ENCODE data around the gene HS2ST1. TPM values are rescaled to one million over a fixed set of nuclear protein-coding genes. Genes with fewer than 3 reads are reported as not detected.

Gene HS2ST1
- total and polyA plus RNA-seq, 2 donors (not counting 3 experiments of a cell fraction or from before 2014, with no cell fraction given) = 5.5 to 31.2 TPM

DNA sequence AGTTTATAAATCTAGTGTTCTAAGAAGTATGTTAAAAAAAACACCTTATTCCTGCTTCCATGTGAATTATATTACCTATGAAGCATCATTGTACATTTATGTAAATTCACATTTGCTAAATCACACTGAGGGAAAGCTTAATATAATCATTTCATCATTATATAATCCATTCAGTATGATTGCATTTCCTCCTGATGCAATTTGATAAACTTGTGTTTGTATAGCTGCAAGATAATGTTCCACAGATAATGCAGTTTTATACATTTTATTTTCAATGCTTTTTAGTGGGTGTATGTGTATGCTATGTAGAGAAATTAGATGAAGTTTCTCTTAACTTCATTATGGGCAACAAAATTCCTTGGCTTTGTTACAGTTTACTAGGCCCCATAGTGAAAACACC is 79.6 kb downstream of the HS2ST1 start:
- peaks cover 10% of the 10 kb centered on the region for H3K4me1 ChIP-seq (ENCODE audit: control insufficient read depth, extremely low read depth, insufficient read depth, low read length)
- FAIRE-seq (no peak), DNase-seq (ENCODE audit: low read depth, low spot score) (no peak)
- intact Hi-C loops (cut with micrococcal nuclease) = no loop called here
- no peak overlapping the region for H3K4me2 ChIP-seq (ENCODE audit: insufficient read depth, low read length)
- H4K20me1 ChIP-seq (replicated peaks; ENCODE audit: control insufficient read depth, extremely low read depth, insufficient read depth, low read length) = no peaks in the 10 kb centered on the region
- CTCF ChIA-PET = interaction anchor here (1.4 to 3.6 kb wide), 3 partner anchors 8 to 90 kb away, joined by 3 to 15 read pairs (median 6); no protein-coding TSS in a partner anchor
- H3K9me1 ChIP-seq (replicated peaks; ENCODE audit: control insufficient read depth, extremely low read depth, insufficient read depth, low read length) = no peaks in the 10 kb centered on the region
- TF ChIP-seq JUN (IDR thresholded peaks at IDR 0.05; ENCODE audit: borderline replicate concordance, insufficient read depth, insufficient read length, low read depth) (no peak), MYC (IDR thresholded peaks at IDR 0.05; ENCODE audit: low read depth, low read length) (no peak), EZH2 (IDR thresholded peaks at IDR 0.05; ENCODE audit: borderline replicate concordance, low read depth, low read length, severe bottlenecking) (no peak), POLR2AphosphoS5 (IDR thresholded peaks at IDR 0.05; ENCODE audit: insufficient read depth, low read depth, low read length) (no peak), GATA2 (IDR thresholded peaks at IDR 0.05; ENCODE audit: insufficient read depth, insufficient read length, low read depth, low read length) (no peak), POLR2A (IDR thresholded peaks at IDR 0.05; ENCODE audit: low read depth, low read length) (no peak), FOS (IDR thresholded peaks at IDR 0.05; ENCODE audit: borderline replicate concordance, insufficient read depth, low read length) (no peak)
- TF ChIP-seq, protein P1, sequence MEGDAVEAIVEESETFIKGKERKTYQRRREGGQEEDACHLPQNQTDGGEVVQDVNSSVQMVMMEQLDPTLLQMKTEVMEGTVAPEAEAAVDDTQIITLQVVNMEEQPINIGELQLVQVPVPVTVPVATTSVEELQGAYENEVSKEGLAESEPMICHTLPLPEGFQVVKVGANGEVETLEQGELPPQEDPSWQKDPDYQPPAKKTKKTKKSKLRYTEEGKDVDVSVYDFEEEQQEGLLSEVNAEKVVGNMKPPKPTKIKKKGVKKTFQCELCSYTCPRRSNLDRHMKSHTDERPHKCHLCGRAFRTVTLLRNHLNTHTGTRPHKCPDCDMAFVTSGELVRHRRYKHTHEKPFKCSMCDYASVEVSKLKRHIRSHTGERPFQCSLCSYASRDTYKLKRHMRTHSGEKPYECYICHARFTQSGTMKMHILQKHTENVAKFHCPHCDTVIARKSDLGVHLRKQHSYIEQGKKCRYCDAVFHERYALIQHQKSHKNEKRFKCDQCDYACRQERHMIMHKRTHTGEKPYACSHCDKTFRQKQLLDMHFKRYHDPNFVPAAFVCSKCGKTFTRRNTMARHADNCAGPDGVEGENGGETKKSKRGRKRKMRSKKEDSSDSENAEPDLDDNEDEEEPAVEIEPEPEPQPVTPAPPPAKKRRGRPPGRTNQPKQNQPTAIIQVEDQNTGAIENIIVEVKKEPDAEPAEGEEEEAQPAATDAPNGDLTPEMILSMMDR (IDR thresholded peaks at IDR 0.05; ENCODE audit: extremely low read depth in 1 of 2, insufficient read depth in 1 of 2, low read depth in 1 of 2, low read length in 2 of 2) = no peak
- TF ChIP-seq, protein P2, sequence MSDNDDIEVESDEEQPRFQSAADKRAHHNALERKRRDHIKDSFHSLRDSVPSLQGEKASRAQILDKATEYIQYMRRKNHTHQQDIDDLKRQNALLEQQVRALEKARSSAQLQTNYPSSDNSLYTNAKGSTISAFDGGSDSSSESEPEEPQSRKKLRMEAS (IDR thresholded peaks at IDR 0.05; ENCODE audit: insufficient read depth, insufficient read length) = no peak
- no TSS peak for BruUV-seq (replicated peaks)
- H3K27me3 ChIP-seq (ENCODE audit: control insufficient read depth in 2 of 2, insufficient read depth in 2 of 2, low read length in 2 of 2) = no peaks in the 10 kb centered on the region
- no peak overlapping the region for H3K9ac ChIP-seq (replicated peaks; ENCODE audit: extremely low read depth, insufficient read depth, low read length)
- H3K36me3 ChIP-seq (ENCODE audit: control insufficient read depth in 2 of 2, extremely low read depth in 1 of 2, insufficient read depth in 2 of 2, low read length in 2 of 2) = no peaks in the 10 kb centered on the region
- dilution Hi-C loops (cut with MboI; ENCODE audit: extremely low pct_ligation_motif_present, low sequenced_read_pairs) = no loop called here
- H2AFZ ChIP-seq (ENCODE audit: low read depth, low read length) = no peak overlapping the region
- H3K79me2 ChIP-seq (ENCODE audit: control insufficient read depth, insufficient read depth, low read length) = no peaks in the 10 kb centered on the region
- POLR2A ChIA-PET = no interaction called here
- H3K9me3 ChIP-seq (replicated peaks; ENCODE audit: control insufficient read depth, insufficient read depth, low read length) = no peaks in the 10 kb centered on the region
- H3K4me3 ChIP-seq (replicated peaks in 1 of 3; ENCODE audit: insufficient read depth in 1 of 3, low read depth in 1 of 3, low read length in 3 of 3) = no peak overlapping the region
- no peak overlapping the region for H3K27ac ChIP-seq (ENCODE audit: insufficient read depth, low read depth, low read length)
